SK-N-SH (cell line): ENCODE results near the gene HEXB. TPM values are rescaled to one million over a fixed set of nuclear protein-coding genes. Genes with fewer than 3 reads are reported as not detected.

Source experiments
- CTCF ChIA-PET: fragments of 300-600, 350-600 bp; formaldehyde crosslinking; extraction: SDS; loops from one replicate; lab custom pipeline; 2021; lab: Yijun Ruan, JAX
- POLR2A ChIA-PET: fragments of 350-600 bp; sonication (Branson Sonifier 250); formaldehyde crosslinking; extraction: SDS; loops from one replicate; lab custom pipeline; 2020; ENCODE audit warnings: antibody characterized with exemption, inconsistent platforms; lab: Yijun Ruan, JAX
- DNase-seq: peaks from one replicate; pipeline ENCODE4 v3.0.0; 2012
- H2AFZ ChIP-seq: fragments of 200-600 bp; sonication (generic); 2 replicates; pipeline ENCODE4 v1.8.1; 2016; ENCODE audit warnings: antibody characterized with exemption, mild to moderate bottlenecking, low read depth
- H3F3A ChIP-seq: fragments of 200-600 bp; sonication (generic); replicated peaks from 2 replicates; pipeline ENCODE3; 2016; ENCODE audit warnings: antibody characterized with exemption, mild to moderate bottlenecking; ENCODE audit not compliant: insufficient read depth
- H3K27ac ChIP-seq, 2 experiments: fragments of 200-500 bp in 1 of 2; fragments of 200-600 bp in 1 of 2; sonication (Bioruptor generic) in 1 of 2; sonication (generic), shearing (Covaris generic) in 1 of 2; 2 replicates each; pipeline versions ENCODE4 v1.5.1 to v1.6.1; 2014 to 2016; ENCODE audit warnings: low read depth in 2 of 2, inconsistent platforms in 1 of 2, low read length in 1 of 2, mild to moderate bottlenecking in 1 of 2, mixed read lengths in 1 of 2
- H3K27me3 ChIP-seq: fragments of 200-600 bp; sonication (generic), shearing (Covaris generic); 2 replicates; pipeline ENCODE4 v1.6.1; 2016; ENCODE audit warnings: mixed run types; ENCODE audit not compliant: insufficient read depth
- H3K36me3 ChIP-seq, 2 experiments: fragments of 200-500 bp in 1 of 2; fragments of 200-600 bp in 1 of 2; sonication (Bioruptor generic) in 1 of 2; sonication (generic) in 1 of 2; replicated peaks in 1 of 2; 2 replicates each; pipeline versions ENCODE3 to v1.5.1; 2014 to 2016; ENCODE audit warnings: low read length in 1 of 2, mild to moderate bottlenecking in 1 of 2; ENCODE audit not compliant: insufficient read depth in 2 of 2, control insufficient read depth in 1 of 2
- H3K4me1 ChIP-seq, 2 experiments: fragments of 200-500 bp in 1 of 2; fragments of 200-600 bp in 1 of 2; sonication (Bioruptor generic) in 1 of 2; sonication (generic), shearing (Covaris generic) in 1 of 2; 2 replicates each; pipeline versions ENCODE4 v1.5.1 to v1.6.1; 2014 to 2016; ENCODE audit warnings: low read depth in 1 of 2, low read length in 1 of 2, mixed run types in 1 of 2; ENCODE audit not compliant: insufficient read depth in 2 of 2, control insufficient read depth in 1 of 2
- H3K4me2 ChIP-seq: fragments of 200-600 bp; sonication (generic), shearing (Covaris generic); 2 replicates; pipeline ENCODE4 v1.6.1; 2017; ENCODE audit warnings: mixed run types
- H3K4me3 ChIP-seq, 2 experiments: fragments of 200-500 bp in 1 of 2; fragments of 200-600 bp in 1 of 2; sonication (Bioruptor generic) in 1 of 2; sonication (generic), shearing (Covaris generic) in 1 of 2; 2 replicates each; pipeline versions ENCODE4 v1.5.1 to v1.8.1; 2014 to 2016; ENCODE audit warnings: low read depth in 2 of 2, inconsistent platforms in 1 of 2, low read length in 1 of 2, mild to moderate bottlenecking in 1 of 2, mixed read lengths in 1 of 2, moderate library complexity in 1 of 2
- H3K79me2 ChIP-seq: fragments of 200-600 bp; sonication (generic); 2 replicates; pipeline ENCODE4 v1.8.1; 2017; ENCODE audit warnings: mild to moderate bottlenecking; ENCODE audit not compliant: insufficient read depth
- H3K9ac ChIP-seq: fragments of 200-600 bp; sonication (generic); 2 replicates; pipeline ENCODE4 v1.6.1; 2017; ENCODE audit warnings: mixed run types
- H3K9me2 ChIP-seq: fragments of 200-600 bp; sonication (generic); 2 replicates; pipeline ENCODE4 v1.6.1; 2017; ENCODE audit warnings: mixed run types
- H3K9me3 ChIP-seq: fragments of 200-600 bp; sonication (generic); 2 replicates; pipeline ENCODE4 v1.6.1; 2017; ENCODE audit warnings: mixed run types, mild to moderate bottlenecking, moderate library complexity
- H4K20me1 ChIP-seq: fragments of 200-600 bp; sonication (generic); 2 replicates; pipeline ENCODE4 v1.6.1; 2017; ENCODE audit warnings: mild to moderate bottlenecking, mixed run types; ENCODE audit not compliant: insufficient read depth
- EP300 ChIP-seq, 2 experiments: IDR thresholded peaks; 2 replicates each; pipeline versions ENCODE4 v1.4.0 to v1.6.1; 2012; ENCODE audit warnings: borderline replicate concordance in 1 of 2, low read depth in 1 of 2, low read length in 1 of 2
- FOSL2 ChIP-seq: IDR thresholded peaks from 2 replicates; pipeline ENCODE4 v1.4.0; 2012; ENCODE audit warnings: low read depth, mild to moderate bottlenecking, moderate library complexity, borderline replicate concordance
- IRF3 ChIP-seq: fragments of 150-350 bp; IDR thresholded peaks from 2 replicates; pipeline ENCODE4 v1.6.1; 2016; ENCODE audit warnings: mild to moderate bottlenecking, low read depth, low read length
- JUND ChIP-seq: IDR thresholded peaks from 2 replicates; pipeline ENCODE4 v1.4.0; 2012
- RAD21 ChIP-seq: IDR thresholded peaks from 2 replicates; pipeline ENCODE4 v1.6.1; 2012; ENCODE audit warnings: mild to moderate bottlenecking, low read length
- RFX5 ChIP-seq: IDR thresholded peaks from 2 replicates; pipeline ENCODE4 v1.6.1; 2012; ENCODE audit warnings: mild to moderate bottlenecking, improper control_type of control experiment, low read length
- SIN3A ChIP-seq: IDR thresholded peaks from 2 replicates; pipeline ENCODE4 v1.6.1; 2012; ENCODE audit warnings: low read depth, mild to moderate bottlenecking, low read length, moderate library complexity, borderline replicate concordance
- SMC3 ChIP-seq: IDR thresholded peaks from 2 replicates; pipeline ENCODE4 v1.6.1; 2012; ENCODE audit warnings: low read depth, low read length, improper control_type of control experiment
- TAF1 ChIP-seq: IDR thresholded peaks from 2 replicates; pipeline ENCODE4 v1.6.1; 2012; ENCODE audit warnings: low read depth, mild to moderate bottlenecking, low read length, moderate library complexity, borderline replicate concordance
- USF2 ChIP-seq: fragments of 150-350 bp; IDR thresholded peaks from 2 replicates; pipeline ENCODE4 v1.6.1; 2017; ENCODE audit warnings: antibody characterized with exemption, low read length, low read depth, borderline replicate concordance
- YY1 ChIP-seq: IDR thresholded peaks from 2 replicates; pipeline ENCODE4 v1.4.0; 2012; ENCODE audit warnings: low read depth, mild to moderate bottlenecking
- WGBS: methylation state at CpG from one replicate; pipeline ENCODE4 v1.1.6; 2017; ENCODE audit warnings: low lambda C conversion rate; 5-methylcytosine and 5-hydroxymethylcytosine counted together
- polyA plus RNA-seq, 3 experiments: library from polyadenylated mRNA; depleted of rRNA; stranded (reverse); fragments of >200 nt; gene quantifications; 2 replicates each; pipeline ENCODE4 v1.2.3, GENCODE V29; 2012
- TF ChIP-seq, protein P1 (sequence below): IDR thresholded peaks from 2 replicates; pipeline ENCODE4 v1.4.0; 2012; ENCODE audit warnings: low read depth, borderline replicate concordance
- TF ChIP-seq, protein P2 (sequence below): IDR thresholded peaks from 2 replicates; pipeline ENCODE4 v1.4.0; 2012; ENCODE audit warnings: low read depth, borderline replicate concordance
- TF ChIP-seq, protein P3 (sequence below): fragments of 200-600 bp; sonication (generic); IDR thresholded peaks from 2 replicates; pipeline ENCODE4 v1.6.1; 2017; ENCODE audit warnings: antibody characterized with exemption, mild to moderate bottlenecking, moderate library complexity
- TF ChIP-seq, protein P4 (sequence below): IDR thresholded peaks from 2 replicates; pipeline ENCODE4; 2012

The HEXB gene
- polyA plus RNA-seq, 1 of the 3 experiments (the other 2 are of a cell fraction), result 75.8 TPM

GRCh38 chr5:74766418-74766848 lies 81.4 kb downstream of the HEXB start:
- peaks cover 64% of the 10 kb centered on the region for H3K79me2 ChIP-seq
- no peaks in the 10 kb centered on the region for H3K27me3 ChIP-seq
- H3F3A ChIP-seq, result peaks cover 27% of the 10 kb centered on the region
- ChIA-PET POLR2A (interaction anchor here (0.7 to 1.0 kb wide), 2 partner anchors 9 to 15 kb away, joined by 3 read pairs; no protein-coding TSS in a partner anchor), CTCF (interaction anchor here (0.7 to 2.4 kb wide), 16 partner anchors 11 to 570 kb away, joined by 3 to 15 read pairs (median 4); partner anchors contain the start of genes HEXB and HMGCR)
- peaks cover 17 to 31% of the 10 kb centered on the region in 2 experiments; a peak in 3 of 4 replicates for H3K4me1 ChIP-seq
- DNase-seq, result peak; percentile 63
- peak overlapping the region; percentile 95 for H3K4me2 ChIP-seq
- no peaks in the 10 kb centered on the region for H3K9me2 ChIP-seq
- TF ChIP-seq SMC3 (peak; percentile 22; the same call in 1 of the 2 replicates), JUND (no peak), RAD21 (peak; percentile 37)
- TF ChIP-seq, protein P1, sequence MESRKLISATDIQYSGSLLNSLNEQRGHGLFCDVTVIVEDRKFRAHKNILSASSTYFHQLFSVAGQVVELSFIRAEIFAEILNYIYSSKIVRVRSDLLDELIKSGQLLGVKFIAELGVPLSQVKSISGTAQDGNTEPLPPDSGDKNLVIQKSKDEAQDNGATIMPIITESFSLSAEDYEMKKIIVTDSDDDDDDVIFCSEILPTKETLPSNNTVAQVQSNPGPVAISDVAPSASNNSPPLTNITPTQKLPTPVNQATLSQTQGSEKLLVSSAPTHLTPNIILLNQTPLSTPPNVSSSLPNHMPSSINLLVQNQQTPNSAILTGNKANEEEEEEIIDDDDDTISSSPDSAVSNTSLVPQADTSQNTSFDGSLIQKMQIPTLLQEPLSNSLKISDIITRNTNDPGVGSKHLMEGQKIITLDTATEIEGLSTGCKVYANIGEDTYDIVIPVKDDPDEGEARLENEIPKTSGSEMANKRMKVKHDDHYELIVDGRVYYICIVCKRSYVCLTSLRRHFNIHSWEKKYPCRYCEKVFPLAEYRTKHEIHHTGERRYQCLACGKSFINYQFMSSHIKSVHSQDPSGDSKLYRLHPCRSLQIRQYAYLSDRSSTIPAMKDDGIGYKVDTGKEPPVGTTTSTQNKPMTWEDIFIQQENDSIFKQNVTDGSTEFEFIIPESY, result no peak
- TF ChIP-seq, protein P2, sequence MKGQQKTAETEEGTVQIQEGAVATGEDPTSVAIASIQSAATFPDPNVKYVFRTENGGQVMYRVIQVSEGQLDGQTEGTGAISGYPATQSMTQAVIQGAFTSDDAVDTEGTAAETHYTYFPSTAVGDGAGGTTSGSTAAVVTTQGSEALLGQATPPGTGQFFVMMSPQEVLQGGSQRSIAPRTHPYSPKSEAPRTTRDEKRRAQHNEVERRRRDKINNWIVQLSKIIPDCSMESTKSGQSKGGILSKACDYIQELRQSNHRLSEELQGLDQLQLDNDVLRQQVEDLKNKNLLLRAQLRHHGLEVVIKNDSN, result no peak
- TF ChIP-seq, protein P3, sequence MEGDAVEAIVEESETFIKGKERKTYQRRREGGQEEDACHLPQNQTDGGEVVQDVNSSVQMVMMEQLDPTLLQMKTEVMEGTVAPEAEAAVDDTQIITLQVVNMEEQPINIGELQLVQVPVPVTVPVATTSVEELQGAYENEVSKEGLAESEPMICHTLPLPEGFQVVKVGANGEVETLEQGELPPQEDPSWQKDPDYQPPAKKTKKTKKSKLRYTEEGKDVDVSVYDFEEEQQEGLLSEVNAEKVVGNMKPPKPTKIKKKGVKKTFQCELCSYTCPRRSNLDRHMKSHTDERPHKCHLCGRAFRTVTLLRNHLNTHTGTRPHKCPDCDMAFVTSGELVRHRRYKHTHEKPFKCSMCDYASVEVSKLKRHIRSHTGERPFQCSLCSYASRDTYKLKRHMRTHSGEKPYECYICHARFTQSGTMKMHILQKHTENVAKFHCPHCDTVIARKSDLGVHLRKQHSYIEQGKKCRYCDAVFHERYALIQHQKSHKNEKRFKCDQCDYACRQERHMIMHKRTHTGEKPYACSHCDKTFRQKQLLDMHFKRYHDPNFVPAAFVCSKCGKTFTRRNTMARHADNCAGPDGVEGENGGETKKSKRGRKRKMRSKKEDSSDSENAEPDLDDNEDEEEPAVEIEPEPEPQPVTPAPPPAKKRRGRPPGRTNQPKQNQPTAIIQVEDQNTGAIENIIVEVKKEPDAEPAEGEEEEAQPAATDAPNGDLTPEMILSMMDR, result peak; percentile 66
- H3K9me3 ChIP-seq, result no peaks in the 10 kb centered on the region
- WGBS, result under 1% methylated on average over 10 of the region's 10 CpGs
- H4K20me1 ChIP-seq, result no peaks in the 10 kb centered on the region
- H3K4me3 ChIP-seq, result peak overlapping the region; percentile 98 to 100
- H3K36me3 ChIP-seq, result peaks cover 30 to 52% of the 10 kb centered on the region in 2 experiments
- peak overlapping the region; percentile 95 for H2AFZ ChIP-seq
- H3K27ac ChIP-seq, result peak overlapping the region; percentile 67 to 89
- H3K9ac ChIP-seq, result peak overlapping the region; percentile 87

DNA sequence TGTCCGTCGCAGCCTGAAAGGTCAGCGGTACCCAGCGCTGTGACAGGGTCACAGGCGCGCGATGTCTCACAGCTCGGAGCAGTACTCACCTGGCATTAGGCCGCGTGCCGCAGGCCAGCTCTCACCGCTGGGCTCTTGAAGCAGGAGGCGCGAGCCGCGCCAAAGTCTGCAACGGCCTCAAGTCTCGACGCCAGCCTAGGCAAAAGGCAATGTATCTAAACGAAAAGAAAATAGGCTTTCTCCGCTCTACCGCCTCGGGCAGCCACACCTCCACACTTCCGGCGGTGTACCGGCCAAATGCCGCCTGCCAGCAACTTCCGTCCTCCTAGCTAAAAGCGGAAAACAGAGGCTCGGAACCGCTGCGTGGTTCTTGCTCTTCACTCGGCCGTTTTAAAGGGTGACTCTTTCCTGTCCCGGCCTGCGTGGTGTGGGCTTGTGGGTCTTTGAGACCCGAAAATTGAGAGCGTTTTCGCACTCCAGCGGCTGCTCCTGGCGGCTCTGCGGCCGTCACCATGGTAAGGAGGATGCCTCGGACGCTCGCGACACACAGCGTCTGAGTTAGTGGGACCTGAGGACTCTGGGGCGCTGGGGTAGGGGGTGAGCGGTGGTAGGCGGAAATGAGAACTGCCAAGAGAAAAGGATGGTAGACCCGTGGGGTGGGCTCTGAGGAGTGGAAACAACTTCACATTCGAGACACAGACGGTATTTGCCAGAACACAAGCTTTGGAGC lies 82.0 kb downstream of the HEXB start, which contains the start of the genes GFM2 and NSA2:
Gene GFM2 (minus strand): TSS at position 269 of the 730 bp plus-strand sequence. CDS start 3,375 bp downstream, outside the sequence.
Gene NSA2 (plus strand): TSS at position 401 of the 730 bp plus-strand sequence. CDS start 112 bp downstream, at position 513.
- peaks cover 59% of the 10 kb centered on the region for H3K79me2 ChIP-seq
- no peaks in the 10 kb centered on the region for H3K9me3 ChIP-seq
- H3K27me3 ChIP-seq, result no peaks in the 10 kb centered on the region
- ChIA-PET POLR2A (interaction anchor here (0.7 to 1.0 kb wide), 2 partner anchors 9 to 14 kb away, joined by 3 read pairs; no protein-coding TSS in a partner anchor), CTCF (interaction anchor here (0.8 to 2.4 kb wide), 16 partner anchors 12 to 570 kb away, joined by 3 to 15 read pairs (median 4); partner anchors contain the start of genes HEXB and HMGCR)
- no peaks in the 10 kb centered on the region for H3K9me2 ChIP-seq
- peaks cover 36 to 47% of the 10 kb centered on the region in 2 experiments for H3K36me3 ChIP-seq
- H4K20me1 ChIP-seq, result no peaks in the 10 kb centered on the region
- H2AFZ ChIP-seq, result peak within 1 kb of the TSS; percentile 99
- peaks cover 26% of the 10 kb centered on the region for H3F3A ChIP-seq
- WGBS, result 1% methylated on average over 51 of the region's 54 CpGs
- H3K4me2 ChIP-seq, result peak within 1 kb of the TSS; percentile 95
- H3K27ac ChIP-seq, result peak within 1 kb of the TSS; percentile 67 to 89
- H3K9ac ChIP-seq, result peak within 1 kb of the TSS; percentile 87
- peak within 1 kb of the TSS; percentile 98 to 100 for H3K4me3 ChIP-seq
- peaks cover 17 to 27% of the 10 kb centered on the region in 2 experiments; a peak in 3 of 4 replicates for H3K4me1 ChIP-seq
- DNase-seq, result peak; percentile 80
- TF ChIP-seq FOSL2 (peak; percentile 4; the same call in 1 of the 2 replicates), SIN3A (peak; percentile 95), USF2 (no peak), YY1 (peak; percentile 74; the same call in 1 of the 2 replicates), EP300 (IDR thresholded peaks at IDR 0.05; ENCODE audit: borderline replicate concordance in 1 of 2, low read depth in 1 of 2, low read length in 1 of 2) (peak in 1 of 2 experiments; percentile 14; a peak in 1 of 4 replicates), IRF3 (no peak), TAF1 (peak; percentile 89), RFX5 (no peak)
- TF ChIP-seq, protein P4, sequence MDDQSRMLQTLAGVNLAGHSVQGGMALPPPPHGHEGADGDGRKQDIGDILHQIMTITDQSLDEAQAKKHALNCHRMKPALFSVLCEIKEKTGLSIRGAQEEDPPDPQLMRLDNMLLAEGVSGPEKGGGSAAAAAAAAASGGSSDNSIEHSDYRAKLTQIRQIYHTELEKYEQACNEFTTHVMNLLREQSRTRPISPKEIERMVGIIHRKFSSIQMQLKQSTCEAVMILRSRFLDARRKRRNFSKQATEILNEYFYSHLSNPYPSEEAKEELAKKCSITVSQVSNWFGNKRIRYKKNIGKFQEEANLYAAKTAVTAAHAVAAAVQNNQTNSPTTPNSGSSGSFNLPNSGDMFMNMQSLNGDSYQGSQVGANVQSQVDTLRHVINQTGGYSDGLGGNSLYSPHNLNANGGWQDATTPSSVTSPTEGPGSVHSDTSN, result peak; percentile 41; the same call in 1 of the 2 replicates
